Measurements from ENCODE around the gene MYL9. TPM values are rescaled to one million over a fixed set of nuclear protein-coding genes. Genes with fewer than 3 reads are reported as not detected.

The MYL9 gene
- total RNA-seq, 1 experiment from 2014 or later, result 49.3 TPM

- peak; percentile 4 for ATAC-seq
- ChIA-PET RAD21 (ENCODE audit: low non-redundant PET in 1 of 2, low total read pairs in 2 of 2, uncharacterized antibody in 2 of 2, unreplicated experiment in 2 of 2) (no interaction called here), POLR2A (interaction anchor here (1.2 kb wide), 1 partner anchor 30 kb away, joined by 3 read pairs; no protein-coding TSS in a partner anchor), CTCF (interaction anchor here (0.7 to 1.1 kb wide), 2 partner anchors 11 to 32 kb away, joined by 3 to 6 read pairs; partner anchors contain the start of gene RAB5IF)
- no peaks in the 10 kb centered on the region for H3K27me3 ChIP-seq (ENCODE audit: insufficient read depth, low read length)
- peak overlapping the region; percentile 60; the same call in 1 of the 2 replicates for H3K27ac ChIP-seq (ENCODE audit: low read depth, low read length)
- intact Hi-C loops (cut with micrococcal nuclease), result no loop called here
- peaks cover 16% of the 10 kb centered on the region for H3K79me2 ChIP-seq (ENCODE audit: insufficient read depth, low read length)
- BruUV-seq (replicated peaks), result no TSS peak
- TF ChIP-seq SP1 (IDR thresholded peaks at IDR 0.05; ENCODE audit: low read depth) (no peak), SRF (IDR thresholded peaks at IDR 0.05; ENCODE audit: low read depth) (no peak), POLR2A (IDR thresholded peaks at IDR 0.05; ENCODE audit: borderline replicate concordance, extremely low read depth, insufficient read depth, insufficient read length) (no peak), EZH2 (IDR thresholded peaks at IDR 0.05) (no peak), CTCF (IDR thresholded peaks at IDR 0.05 in 2 of 3, conservative IDR thresholded peaks at IDR 0.05 in 1 of 3; ENCODE audit: borderline replicate concordance in 1 of 3, insufficient read depth in 1 of 3, low read depth in 2 of 3, low read length in 2 of 3) (no peak), MAX (IDR thresholded peaks at IDR 0.05) (no peak; the same call in 1 of the 2 replicates), SIN3A (IDR thresholded peaks at IDR 0.05; ENCODE audit: low read depth) (no peak), ZBTB33 (IDR thresholded peaks at IDR 0.05; ENCODE audit: extremely low read depth, insufficient replicate concordance, low read length) (no peak), CEBPB (IDR thresholded peaks at IDR 0.05; ENCODE audit: low read depth) (no peak), ZFX (IDR thresholded peaks at IDR 0.05) (no peak), ATF3 (IDR thresholded peaks at IDR 0.05) (no peak), REST (IDR thresholded peaks at IDR 0.05; ENCODE audit: low read depth) (no peak), YY1 (IDR thresholded peaks at IDR 0.05; ENCODE audit: extremely low read depth, insufficient replicate concordance, low read depth, low read length) (no peak), RAD21 (IDR thresholded peaks at IDR 0.05; ENCODE audit: low read depth) (no peak), FOSL1 (IDR thresholded peaks at IDR 0.05; ENCODE audit: low read depth) (no peak), ELF1 (IDR thresholded peaks at IDR 0.05; ENCODE audit: borderline replicate concordance, low read depth) (no peak), TCF7L2 (IDR thresholded peaks at IDR 0.05; ENCODE audit: borderline replicate concordance, extremely low read depth, insufficient read depth, insufficient read length) (no peak), EZH2phosphoT487 (IDR thresholded peaks at IDR 0.05; ENCODE audit: borderline replicate concordance) (no peak)
- no peaks in the 10 kb centered on the region for H3K36me3 ChIP-seq (ENCODE audit: control insufficient read depth in 1 of 2, insufficient read depth in 2 of 2, low read length in 2 of 2)
- no peaks in the 10 kb centered on the region for H3K9me3 ChIP-seq (ENCODE audit: control insufficient read depth in 1 of 2, insufficient read depth in 1 of 2, low read depth in 1 of 2, low read length in 2 of 2)
- H3K4me3 ChIP-seq (replicated peaks in 1 of 2; ENCODE audit: low read depth in 1 of 2, low read length in 2 of 2), result peak overlapping the region; percentile 72 to 79
- peak overlapping the region; percentile 82 for H3K9ac ChIP-seq (ENCODE audit: low read length)
- H4K20me1 ChIP-seq (ENCODE audit: insufficient read depth), result no peaks in the 10 kb centered on the region
- H3K4me1 ChIP-seq (ENCODE audit: control insufficient read depth in 1 of 2, insufficient read depth in 2 of 2, low read length in 2 of 2), result peaks cover 21 to 36% of the 10 kb centered on the region in 2 experiments
- no peaks in the 10 kb centered on the region for H3K9me2 ChIP-seq (ENCODE audit: insufficient read depth)
- no peak for DNase-seq (ENCODE audit: low read depth, low spot score)
- no peak overlapping the region for H2AFZ ChIP-seq (ENCODE audit: low read depth, low read length, poor library complexity, severe bottlenecking)
- H3K4me2 ChIP-seq (ENCODE audit: low read length), result peak overlapping the region; percentile 100
These were observed 32.6 kb downstream of the MYL9 start for GRCh38 chr20:36573798-36574365.

Measured in HCT116 (cell line).